IPS-20b (cell line): ENCODE results near the gene CFAP221.

Source experiments
- H3K27ac ChIP-seq: one replicate; pipeline ENCODE4 v1.5.1; 2013; ENCODE audit warnings: low read length
- H3K27me3 ChIP-seq: 2 replicates; pipeline ENCODE4 v1.6.1; 2013; ENCODE audit warnings: mild to moderate bottlenecking, low read length, inconsistent platforms; ENCODE audit not compliant: insufficient read depth
- H3K36me3 ChIP-seq: 2 replicates; pipeline ENCODE4 v1.6.1; 2013; ENCODE audit warnings: low read depth, mild to moderate bottlenecking, inconsistent platforms, low read length, moderate library complexity; ENCODE audit not compliant: insufficient read depth
- H3K4me1 ChIP-seq: 2 replicates; pipeline ENCODE4 v1.6.1; 2013; ENCODE audit warnings: mild to moderate bottlenecking, control low read depth, inconsistent platforms, low read length, moderate library complexity; ENCODE audit not compliant: insufficient read depth
- H3K4me3 ChIP-seq: 2 replicates; pipeline ENCODE4 v1.5.1; 2013; ENCODE audit warnings: mild to moderate bottlenecking, low read length, inconsistent platforms
- H3K9ac ChIP-seq: 2 replicates; pipeline ENCODE4 v1.6.1; 2013; ENCODE audit warnings: low read depth, mild to moderate bottlenecking, inconsistent platforms, low read length, moderate library complexity
- H3K9me3 ChIP-seq: 2 replicates; pipeline ENCODE4 v1.6.1; 2013; ENCODE audit warnings: mild to moderate bottlenecking, low read depth, low read length, inconsistent platforms; ENCODE audit not compliant: insufficient read depth

The CFAP221 gene

DNA sequence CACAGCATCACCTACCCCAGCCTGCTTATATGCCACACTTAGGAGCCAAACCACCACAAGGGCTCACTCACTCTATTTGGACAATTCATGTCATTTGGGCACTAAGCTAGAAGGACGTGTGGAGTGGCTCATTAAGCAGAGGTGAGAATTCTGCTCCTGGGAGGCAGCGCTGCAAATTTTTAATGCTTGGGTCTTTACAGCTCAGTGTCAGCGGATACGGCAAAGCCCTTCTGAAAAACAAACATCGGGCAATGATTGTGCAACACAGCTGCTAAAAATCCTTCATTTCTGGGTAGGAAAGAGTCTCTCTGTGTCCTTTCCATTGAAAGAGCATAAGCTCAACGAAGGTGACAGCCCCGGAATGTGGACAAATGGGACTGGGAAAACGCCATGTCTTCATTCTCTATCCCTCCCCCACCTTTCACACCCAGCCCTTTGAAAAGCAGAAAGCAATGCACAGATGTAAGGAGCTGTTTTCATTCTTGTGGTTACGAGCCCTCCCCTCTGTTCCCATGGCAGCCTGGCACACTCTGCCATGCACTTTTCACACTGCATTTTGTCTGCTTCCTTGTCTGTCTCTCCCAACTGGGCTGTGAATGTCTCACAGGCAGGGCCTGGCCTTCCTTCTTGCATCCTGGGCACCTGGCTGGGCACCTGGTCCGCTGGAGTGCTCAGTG is 150.7 kb downstream of the CFAP221 start:
- peaks cover 17% of the 10 kb centered on the region for H3K4me1 ChIP-seq
- H3K27ac ChIP-seq = no peak overlapping the region
- H3K36me3 ChIP-seq = no peaks in the 10 kb centered on the region
- no peak overlapping the region for H3K9ac ChIP-seq
- no peak overlapping the region for H3K4me3 ChIP-seq
- H3K27me3 ChIP-seq = no peaks in the 10 kb centered on the region
- no peaks in the 10 kb centered on the region for H3K9me3 ChIP-seq

DNA sequence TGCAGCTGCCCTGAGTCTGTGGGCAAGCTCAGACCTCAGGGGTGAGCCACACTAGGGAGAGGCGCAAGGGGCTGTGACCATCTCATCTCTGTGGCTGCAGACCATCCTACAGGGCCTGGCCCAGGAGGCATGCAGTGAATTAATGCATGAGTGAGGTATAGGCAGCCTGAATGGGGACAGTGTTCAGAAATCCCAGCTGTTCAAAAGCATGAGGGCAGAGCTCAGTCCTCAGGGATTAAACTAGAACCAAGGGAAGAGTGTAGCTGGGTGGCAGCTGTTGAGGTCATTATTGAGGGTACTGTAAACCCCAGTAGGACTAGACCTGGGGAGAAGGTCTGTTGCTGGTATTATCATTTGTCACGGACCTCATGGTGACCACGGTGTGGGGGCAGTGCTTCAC is 151.8 kb downstream of the CFAP221 start:
- H3K4me3 ChIP-seq = no peak overlapping the region
- no peaks in the 10 kb centered on the region for H3K27me3 ChIP-seq
- no peaks in the 10 kb centered on the region for H3K36me3 ChIP-seq
- H3K9ac ChIP-seq = no peak overlapping the region
- no peaks in the 10 kb centered on the region for H3K9me3 ChIP-seq
- H3K27ac ChIP-seq = no peak overlapping the region
- peaks cover 24% of the 10 kb centered on the region for H3K4me1 ChIP-seq

DNA sequence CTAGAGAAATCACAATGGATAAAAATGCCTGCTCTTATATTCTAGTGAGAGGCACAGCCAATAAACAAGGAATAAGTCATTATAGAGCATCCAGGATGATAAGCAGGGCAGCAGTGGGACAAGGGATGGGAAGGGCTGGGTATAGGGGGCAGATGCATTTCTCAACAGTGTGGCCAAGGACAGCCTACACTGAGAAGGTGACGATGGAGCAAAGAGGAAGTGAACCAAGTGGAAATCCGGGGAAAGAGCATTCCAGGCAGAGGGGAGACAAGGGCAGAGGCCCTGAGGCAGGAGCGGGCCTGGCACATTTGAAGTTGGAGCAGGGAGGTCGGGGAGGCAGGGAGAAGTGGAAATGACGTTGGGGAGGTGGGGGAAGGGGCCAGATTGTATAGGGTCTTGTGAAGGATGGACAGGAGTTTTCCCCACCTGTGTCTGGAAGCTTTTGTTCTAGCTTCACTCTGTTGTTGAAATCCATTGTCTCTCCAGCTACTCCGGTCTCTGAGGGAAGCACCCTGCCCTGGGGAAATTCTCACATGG is 152.3 kb downstream of the CFAP221 start:
- Histone ChIP-seq H3K9me3 (no peaks in the 10 kb centered on the region), H3K36me3 (no peaks in the 10 kb centered on the region), H3K27ac (no peak overlapping the region), H3K4me1 (peaks cover 27% of the 10 kb centered on the region), H3K9ac (no peak overlapping the region), H3K4me3 (no peak overlapping the region), H3K27me3 (no peaks in the 10 kb centered on the region)

DNA sequence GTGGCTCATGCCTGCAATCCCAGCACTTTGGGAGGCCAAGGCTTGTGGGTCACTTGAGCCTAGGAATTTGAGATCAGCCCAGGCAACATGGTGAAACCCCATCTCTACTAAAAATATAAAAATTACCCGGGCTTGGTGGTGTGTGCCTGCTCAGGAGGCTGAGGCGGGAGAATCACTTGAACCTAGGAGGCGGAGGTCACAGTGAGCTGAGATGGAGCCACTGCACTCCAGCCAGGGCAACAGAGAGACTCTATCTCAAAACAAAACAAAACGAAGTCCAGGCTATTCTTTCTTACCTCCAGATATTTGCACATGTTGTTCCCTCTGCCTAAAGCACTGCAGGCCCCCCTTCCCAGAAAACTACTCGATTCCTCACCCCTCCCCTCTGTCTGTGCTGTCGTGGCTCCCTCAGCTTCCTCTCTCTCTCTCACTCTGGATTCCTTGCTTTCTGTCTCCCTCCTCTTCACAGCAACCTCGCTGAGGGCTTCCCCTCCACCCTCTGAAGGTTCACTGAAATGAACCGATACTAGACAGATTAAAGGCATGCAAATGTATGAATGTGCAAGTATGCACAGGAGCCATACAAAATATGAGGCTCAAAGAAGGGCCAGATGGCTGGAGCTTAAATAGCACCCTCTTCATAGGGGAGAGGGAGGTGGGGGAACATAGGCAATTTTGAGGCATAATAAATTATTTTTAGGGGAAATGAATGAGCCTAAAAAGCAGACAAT is 153.2 kb downstream of the CFAP221 start:
- Histone ChIP-seq H3K27ac (no peak overlapping the region), H3K9ac (no peak overlapping the region), H3K36me3 (no peaks in the 10 kb centered on the region), H3K4me1 (peaks cover 36% of the 10 kb centered on the region), H3K9me3 (no peaks in the 10 kb centered on the region), H3K27me3 (no peaks in the 10 kb centered on the region), H3K4me3 (no peak overlapping the region)

DNA sequence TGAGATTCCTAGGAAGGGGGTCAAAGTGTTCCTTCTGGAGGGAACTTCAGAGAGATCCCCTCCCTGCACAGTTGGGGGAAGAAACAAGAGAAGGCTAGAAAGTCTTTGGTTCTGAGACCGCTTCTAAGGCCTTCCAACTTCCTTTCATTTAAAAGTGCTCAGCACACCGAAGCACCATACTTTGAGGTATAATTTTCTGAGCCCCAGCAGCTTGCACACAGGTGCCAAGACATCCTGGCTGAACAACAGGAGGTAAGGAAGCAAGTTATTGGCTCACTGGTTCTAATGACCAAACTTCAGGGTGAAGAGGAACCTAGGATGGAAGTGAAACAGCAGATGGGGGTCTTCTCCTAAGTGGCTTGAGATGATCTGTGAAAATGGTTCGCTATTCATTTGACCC is 154.0 kb downstream of the CFAP221 start:
- peaks cover 38% of the 10 kb centered on the region for H3K4me1 ChIP-seq
- H3K9ac ChIP-seq = no peak overlapping the region
- H3K27me3 ChIP-seq = no peaks in the 10 kb centered on the region
- no peaks in the 10 kb centered on the region for H3K9me3 ChIP-seq
- no peaks in the 10 kb centered on the region for H3K36me3 ChIP-seq
- H3K4me3 ChIP-seq = no peak overlapping the region
- H3K27ac ChIP-seq = no peak overlapping the region

DNA sequence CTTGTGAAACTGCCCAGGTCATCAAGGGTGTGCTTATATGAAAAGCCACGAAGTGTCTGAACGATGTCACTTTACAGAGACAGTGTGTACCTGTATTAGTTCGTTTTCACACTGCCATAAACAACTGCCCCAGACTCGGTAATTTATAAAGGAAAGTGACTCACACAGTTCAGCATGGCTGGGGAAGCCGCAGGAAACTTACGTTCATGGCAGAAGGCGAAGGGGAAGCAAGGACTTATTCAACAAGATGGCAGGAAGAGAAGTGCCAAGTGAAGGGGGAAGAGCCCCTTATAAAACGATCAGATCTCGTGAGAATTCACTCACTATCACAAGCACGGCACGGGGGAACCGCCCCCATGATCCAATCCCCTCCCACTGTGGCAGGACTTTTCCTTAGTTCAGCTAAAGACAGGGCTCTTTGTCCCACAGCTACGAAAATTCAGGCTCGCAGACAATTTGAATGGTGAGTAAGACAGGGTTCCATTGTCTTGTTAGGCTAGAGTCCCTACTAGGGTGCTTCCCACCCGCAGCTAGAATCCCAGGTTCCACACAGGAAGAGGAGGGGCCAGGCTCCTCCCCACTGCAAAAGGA is 154.9 kb downstream of the CFAP221 start:
- Histone ChIP-seq H3K4me1 (peaks cover 38% of the 10 kb centered on the region), H3K9ac (peak overlapping the region; percentile 63; the same call in 1 of the 2 replicates), H3K36me3 (no peaks in the 10 kb centered on the region)

DNA sequence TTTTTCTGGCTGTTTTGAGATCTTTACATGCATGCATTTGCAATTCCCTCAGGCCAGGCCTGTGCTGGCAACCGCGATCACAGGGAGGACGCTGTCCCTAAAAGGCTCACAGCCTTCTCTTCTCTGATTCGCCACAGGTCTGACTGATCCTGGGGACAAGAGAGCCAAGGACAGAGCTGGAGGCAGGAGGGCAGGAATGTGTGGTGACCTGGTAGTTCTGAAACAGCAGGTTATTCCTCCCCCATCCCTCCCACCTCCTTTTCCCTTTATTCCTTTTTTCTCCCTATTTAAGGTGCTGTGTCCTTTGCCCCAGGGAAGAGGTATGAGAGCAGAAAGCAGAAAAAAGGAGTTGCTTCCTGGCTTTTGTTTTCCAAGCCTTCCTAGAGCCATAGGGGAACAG is 156.6 kb downstream of the CFAP221 start:
- Histone ChIP-seq H3K4me3 (peak overlapping the region; percentile 38; the same call in 1 of the 2 replicates), H3K27ac (peak overlapping the region; percentile 65), H3K9me3 (no peaks in the 10 kb centered on the region), H3K9ac (peak overlapping the region; percentile 63; the same call in 1 of the 2 replicates), H3K36me3 (no peaks in the 10 kb centered on the region), H3K4me1 (peaks cover 31% of the 10 kb centered on the region), H3K27me3 (no peaks in the 10 kb centered on the region)

More for the DNA sequence above, 154.9 kb downstream of the CFAP221 start:
- peak overlapping the region; percentile 38; the same call in 1 of the 2 replicates for H3K4me3 ChIP-seq
- H3K9me3 ChIP-seq = no peaks in the 10 kb centered on the region
- no peaks in the 10 kb centered on the region for H3K27me3 ChIP-seq
- H3K27ac ChIP-seq = no peak overlapping the region

DNA sequence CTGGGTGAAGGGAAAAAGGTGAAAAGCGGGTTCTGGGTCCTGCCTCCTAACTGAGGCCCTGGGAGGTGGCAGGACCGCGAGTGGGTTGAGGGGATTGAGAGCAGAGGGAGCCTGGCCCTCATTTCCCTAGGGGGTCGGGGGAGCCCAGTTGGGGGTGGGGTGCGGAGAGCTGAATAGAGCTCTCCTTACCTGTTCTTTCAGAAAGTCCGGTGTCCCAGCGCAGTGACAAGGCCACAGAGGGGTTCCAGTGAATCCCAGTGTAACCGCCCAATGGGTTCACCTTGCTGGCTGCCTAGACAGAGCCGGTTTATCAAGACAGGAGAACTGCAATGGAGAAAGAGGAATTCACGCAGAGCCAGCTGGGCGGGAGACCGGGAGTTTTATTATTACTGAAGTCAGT is 157.1 kb downstream of the CFAP221 start:
- Histone ChIP-seq H3K36me3 (no peaks in the 10 kb centered on the region), H3K9me3 (no peaks in the 10 kb centered on the region), H3K27ac (no peak overlapping the region), H3K27me3 (no peaks in the 10 kb centered on the region), H3K4me3 (peak overlapping the region; percentile 38; the same call in 1 of the 2 replicates), H3K4me1 (peaks cover 31% of the 10 kb centered on the region), H3K9ac (peak overlapping the region; percentile 63; the same call in 1 of the 2 replicates)

DNA sequence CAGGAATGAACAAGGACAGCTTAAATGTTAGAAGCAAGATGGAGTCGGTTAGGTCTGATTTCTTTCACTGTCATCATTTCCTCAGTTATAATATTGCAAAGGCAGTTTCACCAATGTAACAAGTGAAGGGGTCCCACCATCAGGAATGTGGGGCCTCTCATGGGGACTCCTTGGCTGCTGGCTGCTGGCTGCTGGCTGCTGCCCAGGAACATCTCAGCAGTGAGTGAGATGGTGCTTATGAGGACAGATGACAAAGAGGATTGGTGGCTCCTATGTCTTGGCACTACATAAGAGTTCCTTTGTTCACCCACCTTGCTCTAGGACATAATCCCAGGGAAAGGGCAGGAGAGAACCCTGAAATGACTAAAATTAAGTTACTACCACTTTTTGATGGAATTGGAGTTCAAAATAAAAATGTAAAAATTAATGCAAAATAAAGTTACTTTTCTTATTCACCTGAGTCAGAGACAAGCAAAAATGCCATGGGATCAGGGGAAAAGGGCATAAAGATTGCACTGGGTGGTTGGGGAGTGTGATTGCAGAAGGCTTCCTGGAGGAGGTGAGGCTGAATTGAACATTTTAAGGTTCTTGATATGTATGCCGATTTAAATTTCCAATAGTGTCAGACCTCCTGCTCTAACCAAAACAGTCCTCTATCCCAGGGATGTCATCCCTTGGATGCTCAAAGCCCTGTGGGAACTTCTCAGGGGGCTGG is 158.1 kb downstream of the CFAP221 start:
- Histone ChIP-seq H3K27me3 (no peaks in the 10 kb centered on the region), H3K9me3 (no peaks in the 10 kb centered on the region), H3K27ac (no peak overlapping the region), H3K36me3 (no peaks in the 10 kb centered on the region), H3K9ac (no peak overlapping the region), H3K4me3 (no peak overlapping the region), H3K4me1 (peaks cover 31% of the 10 kb centered on the region)

DNA sequence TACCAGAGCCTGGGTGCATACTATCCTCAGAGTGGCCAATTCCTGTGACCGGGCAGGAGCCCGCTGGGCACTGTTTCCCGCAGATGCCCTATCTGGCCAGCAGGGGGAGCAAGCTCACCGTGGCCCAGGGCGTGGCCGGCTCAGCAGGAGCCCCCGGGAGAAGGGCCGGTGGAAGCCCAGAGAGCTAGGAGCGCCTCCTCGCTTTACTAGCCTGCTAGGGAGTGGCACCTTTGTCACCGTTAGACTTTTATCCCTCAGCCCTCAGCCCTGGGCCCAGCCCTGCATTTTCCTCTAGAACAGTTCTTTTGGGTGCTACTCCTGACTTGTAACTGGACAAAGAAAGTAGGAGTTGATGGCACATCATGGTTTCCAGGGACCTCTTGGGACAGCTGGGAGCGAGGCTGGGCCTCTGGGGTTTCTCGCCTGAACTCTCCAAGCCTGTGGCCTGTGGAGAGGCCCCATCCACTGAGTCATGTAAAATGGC is 158.7 kb downstream of the CFAP221 start:
- Histone ChIP-seq H3K27ac (no peak overlapping the region), H3K4me3 (no peak overlapping the region), H3K9me3 (no peaks in the 10 kb centered on the region), H3K27me3 (no peaks in the 10 kb centered on the region), H3K4me1 (peaks cover 31% of the 10 kb centered on the region), H3K36me3 (no peaks in the 10 kb centered on the region), H3K9ac (no peak overlapping the region)

DNA sequence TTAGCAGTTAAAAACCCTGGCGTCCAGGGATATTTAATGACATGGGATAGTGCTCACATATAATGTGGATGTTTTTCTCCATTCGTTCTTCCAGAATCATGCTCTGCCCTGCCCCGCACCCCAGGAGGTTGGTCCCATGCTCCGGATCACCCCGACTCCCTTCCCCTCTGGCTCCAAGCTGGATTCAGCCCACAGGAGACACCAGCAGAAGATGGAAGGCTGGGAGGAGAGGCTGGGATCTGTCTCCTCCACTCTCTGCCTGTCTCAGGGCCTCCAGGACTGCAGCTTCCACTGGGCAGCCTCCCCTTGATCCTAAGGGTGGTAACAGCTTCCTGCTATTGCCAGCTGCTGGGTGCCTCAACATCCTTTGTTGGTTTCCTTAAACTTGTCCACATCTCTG is 159.3 kb downstream of the CFAP221 start:
- Histone ChIP-seq H3K9ac (no peak overlapping the region), H3K36me3 (no peaks in the 10 kb centered on the region), H3K4me1 (peaks cover 31% of the 10 kb centered on the region), H3K27me3 (no peaks in the 10 kb centered on the region), H3K4me3 (no peak overlapping the region), H3K9me3 (no peaks in the 10 kb centered on the region), H3K27ac (no peak overlapping the region)
